HG03103 (cell line): ENCODE results near the gene TMPRSS6.

ENCODE experiments used
- ATAC-seq: cut with Tn5 transposase; IDR thresholded peaks from one replicate; pipeline ENCODE4 v1.9.1; 2021; ENCODE audit warnings: low read depth; ENCODE audit not compliant: unreplicated experiment

TMPRSS6 gene

GRCh38 chr22:37032535-37033460 is 76.7 kb downstream of the TMPRSS6 start:
- ATAC-seq, result no peak

GRCh38 chr22:37032134-37032534 is 77.4 kb downstream of the TMPRSS6 start:
- no peak for ATAC-seq

DNA sequence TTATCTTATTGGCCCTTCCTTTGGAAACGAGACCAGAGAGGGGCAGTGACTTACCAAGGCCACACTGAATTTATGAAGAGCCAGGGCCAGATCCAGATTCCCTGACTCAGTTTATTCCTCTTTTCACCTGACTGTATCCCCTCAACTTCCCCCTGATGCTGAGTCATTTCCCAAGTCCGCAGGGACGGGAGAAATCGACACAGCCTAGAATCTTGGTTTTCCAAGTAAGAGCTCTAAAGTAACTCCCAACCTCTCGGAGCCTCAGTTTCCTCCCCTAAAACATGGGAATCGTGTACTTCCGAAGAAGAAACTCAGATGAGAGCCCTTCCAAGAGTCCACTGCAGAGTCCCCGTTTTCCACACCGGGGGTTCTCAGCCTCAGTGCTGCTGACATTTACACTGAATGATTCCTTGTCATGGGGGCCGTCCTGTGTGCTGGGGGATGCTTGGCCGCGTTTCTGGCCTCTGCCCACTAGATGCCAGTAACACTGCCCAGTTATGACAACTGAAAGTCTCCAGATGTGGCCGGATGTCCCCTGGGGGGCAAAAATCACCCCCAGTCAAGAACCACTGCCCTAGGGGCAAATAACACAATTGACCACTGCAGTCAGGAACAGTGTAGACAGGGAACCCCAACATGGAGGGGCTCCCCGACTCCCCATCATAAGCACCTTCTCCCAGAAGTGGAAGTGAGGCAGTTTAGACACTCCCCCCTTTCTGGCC is 78.8 kb downstream of the TMPRSS6 start:
- no peak for ATAC-seq

GRCh38 chr22:37028692-37029674 is 80.5 kb downstream of the TMPRSS6 start:
- no peak for ATAC-seq

DNA sequence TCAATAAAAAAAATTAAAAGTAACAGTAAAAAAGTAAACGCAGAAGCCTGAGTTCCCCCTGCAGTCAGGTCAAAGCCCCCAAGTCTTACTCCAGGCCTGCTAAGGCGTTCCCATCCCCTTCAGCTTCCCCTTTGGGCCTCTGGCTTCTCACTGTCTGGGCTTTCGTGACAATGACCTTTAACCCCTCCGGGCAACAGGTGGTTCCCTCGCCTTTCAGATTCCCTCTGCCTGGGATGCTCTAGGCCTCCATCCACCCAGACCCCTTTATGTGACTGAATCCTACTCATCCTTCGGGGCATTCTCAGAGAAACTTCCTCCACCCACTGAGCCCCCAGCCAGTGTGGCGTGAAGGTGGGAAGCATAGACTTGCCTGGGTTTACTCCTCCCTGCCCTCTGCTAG is 82.0 kb downstream of the TMPRSS6 start:
- no peak for ATAC-seq

DNA sequence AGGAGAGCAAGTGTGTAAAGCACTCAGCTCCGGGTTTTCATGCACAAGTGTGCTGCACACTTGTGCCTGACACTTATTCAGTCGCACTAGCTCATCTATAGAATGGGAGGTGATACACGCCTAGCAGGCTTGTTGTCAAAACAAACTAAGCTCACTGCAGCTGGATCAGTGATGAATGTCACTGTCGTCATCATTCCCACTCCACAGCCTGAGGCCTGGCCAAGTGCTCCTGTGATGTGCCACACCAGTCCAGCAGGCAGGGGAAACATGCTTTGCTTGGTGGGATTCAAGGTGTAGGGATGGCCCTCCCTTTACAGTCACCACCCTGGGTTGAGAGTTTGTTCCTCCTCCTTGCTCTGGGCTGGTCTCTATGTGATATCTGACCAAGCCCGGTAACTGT is 83.2 kb downstream of the TMPRSS6 start:
- ATAC-seq, result no peak

- no peak for ATAC-seq
Observed at GRCh38 chr22:37025500-37026070, 83.9 kb downstream of the TMPRSS6 start.

- no peak for ATAC-seq
Observed at GRCh38 chr22:37024339-37025157, 85.0 kb downstream of the TMPRSS6 start.

GRCh38 chr22:37023743-37024338 is 85.7 kb downstream of the TMPRSS6 start:
- no peak for ATAC-seq

DNA sequence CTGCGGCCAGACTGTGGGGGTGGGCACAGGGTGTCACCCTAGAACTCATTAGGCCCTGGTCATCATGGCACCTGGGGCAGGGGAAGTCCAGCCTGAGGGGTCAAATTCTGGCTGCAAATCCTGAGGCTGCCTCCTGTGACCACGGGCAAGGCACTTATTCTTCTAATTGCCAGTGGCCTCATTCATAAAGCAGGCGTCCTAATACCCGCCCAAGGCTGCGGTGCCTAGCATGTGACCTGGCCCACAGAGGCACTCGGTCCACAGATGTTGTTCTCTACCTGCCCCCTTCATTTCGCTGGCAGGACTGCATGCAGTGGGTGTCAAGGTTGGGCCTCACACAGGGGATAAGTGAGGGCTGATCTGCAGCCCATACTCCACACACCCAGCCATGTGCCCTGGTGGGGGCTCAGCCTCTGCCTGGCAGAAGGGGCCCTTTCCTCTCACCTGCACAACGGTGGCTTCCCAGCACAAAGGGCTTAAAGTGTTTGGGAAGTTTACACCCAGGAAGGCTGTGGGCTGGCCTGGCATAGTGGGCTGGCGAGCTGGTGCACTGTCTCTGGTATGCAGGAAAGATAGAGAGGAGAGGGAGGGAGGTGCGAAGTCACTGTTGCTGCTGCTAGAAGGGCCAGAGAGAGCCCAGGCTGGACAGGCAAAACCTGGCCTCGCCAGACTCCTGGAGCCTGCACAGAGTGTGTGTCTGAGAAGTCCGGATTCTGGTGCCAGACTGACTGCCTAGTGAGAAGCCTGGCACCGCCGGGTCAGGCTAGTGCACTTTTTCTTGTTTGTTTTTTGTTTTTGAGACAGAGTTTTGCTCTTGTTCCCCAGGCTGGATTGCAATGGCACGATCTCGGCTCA is 86.8 kb downstream of the TMPRSS6 start:
- no peak for ATAC-seq

DNA sequence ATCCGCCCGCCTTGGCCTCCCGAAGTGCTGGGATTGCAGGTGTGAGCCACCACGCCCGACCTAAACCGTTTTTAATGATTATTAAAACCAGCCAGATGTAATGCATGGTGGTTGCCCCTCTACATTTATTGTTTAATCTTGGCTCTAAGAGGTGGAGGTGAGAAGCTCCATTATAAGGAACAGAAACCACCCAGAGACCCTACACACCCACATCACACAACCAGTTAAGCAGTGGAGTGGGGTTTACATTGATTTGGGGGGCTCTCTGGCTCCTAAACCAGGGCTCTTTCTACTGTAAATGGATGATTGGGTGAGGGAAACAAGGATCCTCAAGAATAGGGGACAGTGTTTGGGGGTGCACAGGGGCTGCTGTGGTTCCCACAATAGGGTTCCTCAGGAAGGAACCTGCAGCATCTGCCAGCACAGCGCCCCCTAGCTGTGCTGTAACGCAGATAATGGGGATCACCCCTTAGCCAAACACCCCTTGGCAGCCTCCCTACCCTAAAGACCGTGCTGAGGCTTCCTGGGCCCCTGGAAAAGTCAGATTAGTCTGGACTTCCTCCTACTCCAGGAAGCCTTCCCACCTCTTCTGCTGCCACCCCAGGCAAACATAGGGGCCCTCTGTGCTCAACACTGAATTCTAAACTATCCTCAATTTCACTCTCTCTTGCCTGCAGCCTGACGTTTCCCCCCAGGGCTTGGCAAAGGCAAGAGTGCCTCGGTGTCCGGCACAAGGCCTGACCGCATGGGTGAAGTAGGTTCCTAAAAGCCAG is 87.6 kb downstream of the TMPRSS6 start:
- ATAC-seq, result no peak

DNA sequence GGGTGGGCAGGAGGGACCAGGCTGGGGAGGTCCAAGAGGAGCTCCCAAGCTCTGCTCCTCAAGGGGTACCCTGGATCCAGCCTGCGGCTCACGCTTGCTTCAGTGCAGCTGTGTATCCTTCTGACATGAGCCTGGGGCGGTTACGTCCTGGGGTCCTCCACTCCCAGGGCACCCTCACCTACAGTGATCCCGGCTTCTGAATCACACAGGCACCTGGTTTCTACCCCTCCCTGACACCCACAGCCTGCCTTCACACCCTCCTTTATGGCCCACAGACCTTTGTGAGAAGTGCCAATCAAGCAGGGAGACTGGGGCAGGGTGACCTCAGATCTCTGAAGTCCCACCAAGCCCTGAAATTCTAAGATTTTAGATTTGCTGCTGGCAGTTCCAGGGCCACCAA is 88.5 kb downstream of the TMPRSS6 start:
- no peak for ATAC-seq

DNA sequence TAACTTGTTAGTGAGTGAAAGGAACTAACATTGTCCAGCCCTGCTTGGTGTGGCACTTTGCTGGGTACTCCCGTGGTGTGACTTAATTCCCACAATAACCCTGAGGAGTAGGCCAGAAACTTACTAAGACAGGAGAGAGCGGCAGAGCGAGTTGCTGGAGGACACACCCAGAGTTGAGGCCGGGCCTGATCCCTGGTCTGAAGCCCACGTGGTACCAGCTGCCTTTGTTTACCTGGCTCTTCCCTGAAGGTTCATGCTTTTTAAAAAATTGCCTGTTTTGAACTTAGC is 89.4 kb downstream of the TMPRSS6 start:
- no peak for ATAC-seq

DNA sequence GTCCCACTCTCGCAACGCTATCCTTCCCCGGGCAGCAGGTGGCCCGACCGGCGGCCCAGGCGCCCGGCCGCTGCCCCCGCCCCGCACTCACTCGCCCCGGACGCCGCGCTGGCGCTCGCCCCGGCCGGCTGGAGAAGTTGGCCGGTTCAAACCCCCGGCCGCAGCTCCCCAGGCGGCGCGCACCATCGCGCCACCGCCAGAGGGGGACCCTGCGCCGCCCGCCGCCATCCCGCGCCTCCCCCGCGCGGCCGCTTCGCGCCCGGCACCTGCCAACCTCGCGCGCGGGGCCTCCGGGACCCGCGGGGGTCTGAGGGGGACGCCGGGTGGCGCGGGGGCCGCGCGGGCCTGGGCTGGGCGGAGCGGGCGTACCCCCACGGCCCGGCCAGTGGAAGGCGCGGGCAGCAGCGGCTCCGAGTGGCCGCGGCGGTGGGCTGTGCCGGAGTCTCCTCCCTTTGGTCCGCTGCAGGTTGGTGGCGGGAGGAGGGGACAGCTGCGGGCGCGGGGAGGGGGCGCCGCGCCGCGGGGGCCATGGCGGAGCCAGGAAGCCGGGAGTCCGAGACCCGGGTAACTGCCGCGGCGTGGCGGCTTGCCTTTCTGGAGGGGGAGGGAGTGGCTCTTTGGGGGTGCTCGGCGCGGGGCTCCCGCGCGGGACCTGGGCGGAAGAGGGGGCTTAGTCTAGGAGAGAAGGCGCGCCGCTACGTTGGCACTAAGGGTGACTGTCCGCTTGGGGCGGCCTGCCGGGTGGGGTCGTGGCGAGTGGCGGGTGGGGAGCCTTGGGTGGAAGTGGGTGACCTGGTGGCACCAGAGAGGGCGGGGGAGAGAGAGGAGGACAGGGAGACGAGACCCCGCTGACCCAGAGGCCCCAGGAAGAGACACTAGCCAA is 90.0 kb downstream of the TMPRSS6 start, which contains the start of the genes MPST and TST:
MPST (plus strand) TSS at position 434 of the 883 bp plus-strand sequence; CDS start at position 529, 95 bp downstream.
TST (minus strand) TSS at position 139 of the 883 bp plus-strand sequence. CDS start 715 bp downstream, outside the sequence.
- ATAC-seq, result peak; percentile 66

DNA sequence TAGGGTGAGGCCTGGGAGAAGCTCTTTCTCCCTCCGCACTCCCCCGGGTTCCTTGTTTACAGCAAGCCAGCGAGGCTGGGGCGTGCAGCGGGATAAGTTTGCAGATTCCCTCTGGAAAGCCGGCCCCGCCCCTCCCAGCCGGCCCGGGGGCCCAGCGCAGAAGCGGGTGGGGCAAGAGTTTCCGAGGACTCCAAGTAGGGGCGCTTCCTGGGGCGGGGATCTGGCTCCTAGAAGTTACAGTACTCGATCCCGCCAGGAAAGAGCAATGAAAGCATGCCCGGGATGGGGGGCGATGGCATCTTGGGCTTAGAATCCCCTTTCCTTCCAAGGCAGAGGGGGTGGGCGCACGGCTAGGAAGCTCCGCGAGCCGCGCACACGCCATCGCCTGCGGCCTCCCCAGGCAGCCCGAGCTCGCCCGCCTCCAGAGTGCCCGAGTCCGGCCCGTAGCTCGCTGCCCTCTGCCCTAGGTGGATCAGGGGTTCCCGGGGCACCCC is 90.7 kb downstream of the TMPRSS6 start:
- peak; percentile 25 for ATAC-seq
